GM21737 (cell line): Measurements from ENCODE around the gene HOXD13.
A peak's percentile ranks its signal among the peaks of the same experiment; 100 is the strongest.

ENCODE experiments used
- ATAC-seq: cut with Tn5 transposase; IDR thresholded peaks from one replicate; pipeline ENCODE4 v1.9.1; 2021; ENCODE audit warnings: mild to moderate bottlenecking, moderate library complexity; ENCODE audit not compliant: unreplicated experiment

HOXD13 gene

DNA sequence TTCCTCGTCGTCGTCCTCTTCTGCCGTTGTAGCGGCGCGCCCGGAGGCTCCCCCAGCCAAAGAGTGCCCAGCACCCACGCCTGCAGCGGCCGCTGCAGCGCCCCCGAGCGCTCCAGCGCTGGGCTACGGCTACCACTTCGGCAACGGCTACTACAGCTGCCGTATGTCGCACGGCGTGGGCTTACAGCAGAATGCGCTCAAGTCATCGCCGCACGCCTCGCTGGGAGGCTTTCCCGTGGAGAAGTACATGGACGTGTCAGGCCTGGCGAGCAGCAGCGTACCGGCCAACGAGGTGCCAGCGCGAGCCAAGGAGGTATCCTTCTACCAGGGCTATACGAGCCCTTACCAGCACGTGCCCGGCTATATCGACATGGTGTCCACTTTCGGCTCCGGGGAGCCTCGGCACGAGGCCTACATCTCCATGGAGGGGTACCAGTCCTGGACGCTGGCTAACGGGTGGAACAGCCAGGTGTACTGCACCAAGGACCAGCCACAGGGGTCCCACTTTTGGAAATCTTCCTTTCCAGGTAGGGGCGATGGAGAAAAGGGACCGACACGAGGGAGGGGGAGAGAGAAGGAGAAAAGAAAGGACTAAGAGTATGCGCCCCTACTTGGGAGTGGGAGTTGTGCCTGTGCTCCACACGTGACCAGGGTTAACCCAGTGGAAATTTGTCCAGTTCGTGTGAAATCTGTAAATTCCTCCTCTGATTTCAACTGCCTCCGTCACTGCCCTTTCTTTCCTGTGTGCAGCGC is 800 bp downstream of the HOXD13 start:
- ATAC-seq: no peak

DNA sequence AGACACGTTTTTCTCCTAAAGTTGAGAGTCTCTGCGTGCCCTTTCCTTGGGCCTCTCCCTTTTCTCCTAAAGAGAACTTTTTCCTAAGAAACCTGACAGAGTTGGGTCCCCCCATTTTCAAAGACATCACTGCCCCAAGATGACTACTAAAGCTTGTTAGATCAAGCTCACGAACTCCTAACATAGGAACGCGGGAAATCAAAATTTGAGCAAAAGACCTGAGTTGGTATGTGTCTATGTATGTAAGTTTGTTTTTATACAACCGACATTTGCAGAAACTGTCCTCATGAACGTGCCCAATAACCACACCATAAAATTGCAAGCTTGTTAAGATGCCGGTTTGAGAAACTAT is 1.4 kb downstream of the HOXD13 start:
- ATAC-seq: no peak

DNA sequence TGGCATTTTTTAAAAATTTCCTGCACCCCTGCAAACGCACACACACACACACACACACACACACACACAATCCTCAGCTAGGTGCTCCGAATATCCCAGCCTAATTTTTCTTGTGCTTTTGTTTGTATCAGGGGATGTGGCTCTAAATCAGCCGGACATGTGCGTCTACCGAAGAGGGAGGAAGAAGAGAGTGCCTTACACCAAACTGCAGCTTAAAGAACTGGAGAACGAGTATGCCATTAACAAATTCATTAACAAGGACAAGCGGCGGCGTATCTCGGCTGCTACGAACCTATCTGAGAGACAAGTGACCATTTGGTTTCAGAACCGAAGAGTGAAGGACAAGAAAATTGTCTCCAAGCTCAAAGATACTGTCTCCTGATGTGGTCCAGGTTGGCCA is 1.8 kb downstream of the HOXD13 start:
- ATAC-seq: no peak

DNA sequence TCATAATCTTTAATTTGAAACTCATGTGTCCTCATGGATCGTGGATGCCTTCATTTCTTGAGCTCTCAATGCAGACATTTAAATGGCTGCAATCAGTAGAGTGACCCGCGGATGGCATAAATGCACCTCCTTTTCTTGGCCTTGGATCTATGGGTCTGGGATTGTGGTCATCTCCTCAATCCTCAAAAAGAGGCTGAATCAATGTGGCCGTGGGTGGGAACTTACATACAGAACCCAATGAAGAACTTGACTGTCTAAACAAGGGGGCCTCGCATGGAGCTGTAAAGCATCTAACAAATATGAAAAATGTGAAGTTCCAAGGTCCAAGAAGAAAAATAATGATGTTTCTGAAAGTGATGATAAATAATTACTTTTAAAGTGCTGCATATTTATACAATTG is 2.9 kb downstream of the HOXD13 start:
- no peak for ATAC-seq

DNA sequence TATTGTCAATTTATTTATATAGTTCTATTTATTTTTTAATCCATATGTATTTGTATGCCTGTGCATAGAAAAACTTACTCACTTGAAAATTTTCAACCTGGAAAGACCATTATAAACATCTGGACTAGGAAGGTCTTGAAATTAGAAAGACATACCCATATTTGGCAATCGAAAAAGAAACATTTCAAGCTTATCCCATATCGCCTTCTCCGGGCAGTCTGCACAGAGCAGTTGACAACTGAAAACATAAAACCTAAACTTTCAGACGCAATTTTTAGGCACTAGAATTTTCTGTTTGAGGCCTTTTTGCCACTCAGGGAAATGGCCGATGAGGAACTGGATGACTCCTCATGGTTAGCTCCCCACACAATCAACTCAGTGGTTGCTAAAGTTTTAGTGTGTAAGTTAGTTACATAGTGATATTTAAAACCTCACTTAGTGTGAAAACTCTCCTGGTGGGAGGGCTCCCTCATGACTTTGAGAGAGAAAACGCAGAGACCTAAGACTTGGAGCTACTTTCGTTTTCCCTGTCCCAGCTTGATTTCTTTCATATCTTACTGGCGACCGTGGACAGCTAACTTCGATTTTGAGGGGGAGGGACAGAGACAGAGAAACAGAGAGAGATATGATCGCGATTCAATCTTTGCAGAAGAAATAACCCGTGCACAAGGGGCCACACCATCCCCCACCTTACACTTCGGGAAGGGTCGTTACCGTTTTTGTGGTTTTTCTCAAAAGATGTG is 3.9 kb downstream of the HOXD13 start:
- no peak for ATAC-seq

DNA sequence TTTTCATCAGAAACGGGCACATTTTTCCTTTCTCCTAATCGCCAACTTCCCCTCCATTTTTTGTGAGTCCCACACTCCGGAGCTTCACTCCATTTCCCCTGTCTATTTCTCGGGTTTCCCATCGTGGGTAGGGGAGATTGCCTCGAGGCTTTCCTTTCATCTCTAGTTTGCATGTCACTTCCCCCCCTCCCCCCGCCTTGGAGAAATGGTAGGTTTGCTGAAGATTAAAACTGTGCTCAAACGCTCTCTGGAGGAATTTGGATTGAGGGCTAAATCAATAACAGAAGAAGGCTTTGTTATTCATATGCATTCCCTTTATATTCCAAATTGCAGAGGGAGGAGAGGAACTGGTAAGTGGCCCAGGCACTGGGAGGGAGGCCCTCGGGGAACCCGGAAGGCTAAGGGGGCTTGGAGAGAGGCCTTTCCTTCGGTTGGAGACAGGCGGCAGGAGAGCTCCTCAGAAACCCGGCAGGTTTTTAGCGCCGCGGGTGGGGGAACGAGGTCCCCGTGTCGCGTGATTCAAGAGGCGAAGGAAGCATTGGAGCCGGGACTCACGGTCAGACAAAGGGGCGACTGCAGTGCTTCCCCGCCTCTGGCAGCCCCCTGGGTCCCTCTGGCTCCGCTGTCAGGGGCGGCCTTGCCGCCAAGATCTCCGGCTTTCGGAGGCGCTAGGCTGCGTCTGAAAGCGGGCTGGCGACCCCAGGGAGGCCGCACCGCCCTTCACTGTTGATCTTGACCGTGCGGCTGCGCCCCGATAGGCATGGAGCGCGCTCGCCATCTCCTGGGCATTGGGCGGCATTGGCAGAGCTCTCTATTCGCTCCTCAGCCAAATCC is 4.7 kb downstream of the HOXD13 start:
- ATAC-seq: peak; percentile 60

DNA sequence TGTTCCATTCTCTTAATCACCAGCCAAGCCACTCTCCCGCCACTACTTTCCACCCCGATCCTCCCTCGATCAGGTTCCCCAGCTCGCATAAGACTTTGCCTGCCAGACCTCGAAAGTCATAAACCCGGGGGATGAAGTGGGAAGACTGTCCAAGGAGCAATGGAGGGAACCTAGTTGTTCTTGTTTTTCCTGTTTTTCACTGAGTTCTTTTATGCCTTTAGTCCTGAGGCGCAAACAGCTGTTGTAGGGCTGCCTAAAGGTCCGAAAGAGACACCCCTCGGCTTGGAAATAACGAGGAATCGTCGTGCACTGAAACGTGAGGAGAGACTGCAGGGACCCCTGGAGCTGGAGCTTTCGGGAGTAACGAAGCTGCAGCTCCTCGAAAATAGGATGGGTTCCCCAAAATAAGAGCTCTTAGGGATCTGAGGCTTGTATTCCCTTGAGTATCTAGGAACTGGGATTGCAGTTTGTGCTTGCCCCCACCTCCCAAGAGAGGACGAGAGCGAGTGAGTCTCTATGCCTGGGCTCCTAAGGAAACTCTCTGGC is 5.4 kb downstream of the HOXD13 start:
- no peak for ATAC-seq

DNA sequence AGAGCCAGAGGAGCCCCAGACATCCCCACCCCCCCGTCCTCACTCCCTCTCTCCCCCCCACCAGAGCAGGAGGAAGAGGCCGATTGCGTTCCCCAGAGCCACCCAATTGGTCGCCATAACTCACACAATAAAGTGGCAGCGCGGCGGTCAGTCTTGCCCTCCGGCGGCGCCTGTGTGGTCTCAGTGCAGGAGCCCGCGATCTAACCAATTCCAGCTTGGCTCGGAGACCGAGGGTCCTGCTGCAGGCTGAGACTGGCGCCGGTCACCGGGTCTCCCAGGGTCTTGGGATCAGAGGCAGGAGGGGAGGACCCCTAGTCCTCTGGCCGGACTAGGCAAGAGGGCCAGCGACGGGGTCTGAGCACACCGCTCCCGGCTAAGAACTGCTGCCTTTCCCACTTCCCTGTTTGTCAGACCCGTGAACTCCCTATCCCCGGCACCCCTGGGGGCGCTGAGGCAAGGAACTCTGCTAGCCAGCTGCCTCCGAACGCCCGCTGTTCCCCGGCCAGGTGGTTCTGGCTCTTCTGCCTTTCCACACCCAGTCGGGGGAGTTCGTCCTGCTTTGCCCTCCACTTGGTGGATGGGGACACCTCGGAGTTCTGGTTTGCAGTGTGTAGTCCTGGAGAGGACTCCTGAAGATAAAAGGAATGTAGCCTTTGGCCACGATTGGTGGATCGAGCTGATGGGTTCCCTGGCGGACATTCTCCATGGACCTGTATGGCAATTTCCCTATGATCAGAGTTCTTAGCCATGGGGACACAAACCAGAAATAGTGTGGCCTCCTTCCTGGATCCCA is 6.0 kb downstream of the HOXD13 start:
- no peak for ATAC-seq

DNA sequence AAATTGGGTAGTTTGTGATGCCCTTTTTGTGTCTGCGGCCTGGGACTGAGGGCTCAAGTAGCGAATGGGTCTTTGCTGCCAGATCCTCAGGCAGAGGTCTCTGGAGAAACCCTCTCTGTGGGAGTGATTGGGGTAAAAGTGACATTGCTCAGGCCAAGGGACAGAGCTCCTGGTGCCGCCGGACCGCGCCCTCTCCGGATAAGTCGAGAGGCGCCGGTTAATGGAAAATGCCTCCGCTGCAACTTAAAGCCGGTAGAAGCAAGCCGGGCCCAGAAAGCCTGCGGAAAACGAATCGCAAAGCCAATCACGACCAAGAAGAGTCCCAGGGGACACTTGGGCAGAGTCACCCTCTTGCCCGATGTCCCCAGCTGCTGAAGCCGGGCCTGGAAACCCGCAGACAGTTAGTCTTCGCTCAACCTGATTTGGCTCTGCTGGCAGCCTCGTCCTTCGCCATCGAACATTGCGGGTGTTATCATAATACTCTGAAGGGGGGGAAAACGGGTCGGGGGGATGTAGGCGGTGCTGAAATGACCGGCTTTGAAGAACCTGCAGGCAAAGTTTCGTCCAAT is 6.7 kb downstream of the HOXD13 start:
- ATAC-seq: no peak

DNA sequence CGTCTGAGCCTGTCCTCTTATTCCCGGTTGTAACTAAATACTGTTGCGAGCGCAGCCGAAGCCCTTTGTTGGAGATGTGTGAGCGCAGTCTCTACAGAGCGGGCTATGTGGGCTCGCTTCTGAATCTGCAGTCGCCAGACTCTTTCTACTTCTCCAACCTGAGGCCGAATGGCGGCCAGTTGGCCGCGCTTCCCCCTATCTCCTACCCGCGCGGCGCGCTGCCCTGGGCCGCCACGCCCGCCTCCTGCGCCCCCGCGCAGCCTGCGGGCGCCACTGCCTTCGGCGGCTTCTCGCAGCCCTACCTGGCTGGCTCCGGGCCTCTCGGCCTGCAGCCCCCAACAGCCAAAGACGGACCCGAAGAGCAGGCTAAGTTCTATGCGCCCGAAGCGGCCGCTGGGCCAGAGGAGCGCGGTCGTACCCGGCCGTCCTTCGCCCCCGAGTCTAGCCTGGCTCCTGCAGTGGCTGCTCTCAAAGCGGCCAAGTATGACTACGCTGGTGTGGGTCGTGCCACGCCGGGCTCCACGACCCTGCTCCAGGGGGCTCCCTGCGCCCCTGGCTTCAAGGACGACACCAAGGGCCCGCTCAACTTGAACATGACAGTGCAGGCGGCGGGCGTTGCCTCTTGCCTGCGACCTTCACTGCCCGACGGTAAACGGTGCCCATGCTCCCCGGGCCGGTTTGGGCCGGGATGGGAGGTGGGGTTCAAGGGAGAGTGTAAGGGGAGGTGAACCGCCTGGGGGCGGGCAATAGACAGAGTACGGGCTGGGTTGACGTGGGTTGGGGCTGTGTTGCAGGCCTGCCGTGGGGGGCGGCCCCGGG is 7.4 kb downstream of the HOXD13 start, which contains the start of gene HOXD12:
Gene HOXD12 (plus strand): TSS at position 68 of the 819 bp plus-strand sequence. CDS start 7 bp downstream, at position 75.
- ATAC-seq: no peak

DNA sequence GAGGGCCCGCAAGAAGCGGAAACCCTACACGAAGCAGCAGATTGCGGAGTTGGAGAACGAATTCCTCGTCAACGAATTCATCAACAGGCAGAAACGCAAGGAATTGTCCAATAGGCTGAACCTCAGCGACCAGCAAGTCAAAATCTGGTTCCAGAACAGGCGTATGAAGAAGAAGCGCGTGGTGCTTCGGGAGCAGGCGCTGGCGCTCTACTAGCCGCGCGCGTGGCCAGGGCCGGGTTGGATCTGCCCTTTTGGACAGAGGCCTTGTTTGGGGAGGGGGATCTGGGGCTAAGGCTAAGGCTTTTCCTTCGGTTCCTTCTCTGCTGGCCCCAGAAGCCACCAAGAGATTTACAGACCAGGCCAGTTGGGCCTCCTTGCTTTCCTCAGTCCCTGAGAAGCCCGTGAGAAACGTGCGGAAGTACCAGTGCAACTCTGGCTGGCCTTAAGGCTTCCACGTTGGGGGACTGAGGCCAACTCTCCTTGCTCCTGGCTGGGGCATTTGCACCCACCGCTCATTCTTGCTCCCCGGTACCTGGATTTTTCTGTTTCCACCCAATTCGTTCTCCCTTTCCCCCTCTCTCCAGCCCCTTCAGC is 8.1 kb downstream of the HOXD13 start:
- no peak for ATAC-seq

DNA sequence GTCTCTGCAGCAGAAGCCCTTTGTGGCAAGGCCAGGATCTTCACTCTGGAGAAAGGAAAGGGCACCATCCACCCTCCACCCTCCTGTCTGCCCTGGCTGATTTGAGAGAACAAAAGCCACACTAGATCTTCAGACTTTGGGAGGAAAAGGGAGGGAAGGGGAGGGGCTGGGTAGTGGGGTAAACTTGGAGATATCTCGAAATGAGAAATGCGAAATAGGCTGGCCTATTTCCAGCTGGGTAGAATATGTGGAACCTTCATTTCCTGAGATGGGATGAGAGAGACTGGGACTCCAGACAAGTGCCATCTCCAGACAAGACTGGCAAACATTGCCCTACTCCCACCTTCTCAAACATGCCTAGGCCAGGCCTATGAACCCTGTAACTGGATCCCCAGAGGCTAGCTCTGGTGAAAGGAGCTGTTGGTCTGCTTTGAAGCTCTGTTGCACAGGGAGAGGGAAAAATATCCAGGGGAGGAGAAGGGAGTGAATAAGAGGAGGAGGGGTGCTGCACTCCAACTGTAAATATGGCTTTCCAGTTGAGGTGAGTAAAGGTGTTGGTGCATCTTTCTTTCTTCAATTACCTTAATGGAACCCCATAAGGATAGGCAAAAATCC is 8.8 kb downstream of the HOXD13 start:
- no peak for ATAC-seq

DNA sequence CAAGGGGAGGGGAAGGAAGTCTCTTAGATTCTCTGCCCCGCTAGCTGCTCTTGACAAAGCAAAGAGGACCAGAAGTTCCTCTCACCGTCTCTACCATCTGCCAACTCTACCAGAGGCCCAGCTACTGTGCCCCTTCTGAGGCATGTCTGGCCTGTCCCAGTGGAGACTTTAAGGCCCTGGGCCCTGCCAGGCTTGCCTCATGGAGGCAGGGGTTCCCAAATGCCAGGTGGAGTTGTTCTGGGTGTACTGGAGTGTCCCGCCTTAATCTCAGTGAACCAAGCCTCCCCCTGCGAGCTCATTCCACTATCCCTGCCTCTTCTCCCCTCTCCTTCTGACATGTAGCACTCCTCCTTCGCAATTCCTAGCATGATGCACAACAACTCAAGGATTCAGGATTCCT is 9.3 kb downstream of the HOXD13 start:
- ATAC-seq: no peak

DNA sequence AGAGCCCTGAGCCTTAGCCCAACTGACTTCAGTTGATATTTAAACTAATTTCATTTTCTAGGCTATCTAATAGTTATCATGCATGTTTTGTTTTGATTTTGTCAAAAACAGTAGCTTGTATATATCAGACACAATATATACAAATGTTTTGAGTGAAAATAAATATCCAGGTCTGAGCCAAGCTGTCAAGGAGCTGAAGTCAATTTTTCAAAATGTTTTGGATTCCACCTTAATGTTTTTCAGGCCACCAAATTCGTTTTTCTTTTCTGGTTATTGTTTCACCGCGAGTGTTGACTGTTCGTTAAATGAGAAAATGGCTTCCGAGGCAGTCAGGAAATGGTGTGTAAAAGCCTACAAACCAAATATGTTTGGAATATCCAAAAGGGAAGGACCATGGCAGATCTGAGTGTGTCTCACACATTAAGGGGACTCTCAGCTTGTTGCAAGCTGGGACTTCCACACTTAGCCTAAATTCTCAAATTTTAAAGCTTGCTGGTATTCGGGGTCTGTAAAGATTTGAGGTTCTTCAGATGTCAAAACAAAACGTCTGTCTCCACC is 9.9 kb downstream of the HOXD13 start:
- no peak for ATAC-seq

DNA sequence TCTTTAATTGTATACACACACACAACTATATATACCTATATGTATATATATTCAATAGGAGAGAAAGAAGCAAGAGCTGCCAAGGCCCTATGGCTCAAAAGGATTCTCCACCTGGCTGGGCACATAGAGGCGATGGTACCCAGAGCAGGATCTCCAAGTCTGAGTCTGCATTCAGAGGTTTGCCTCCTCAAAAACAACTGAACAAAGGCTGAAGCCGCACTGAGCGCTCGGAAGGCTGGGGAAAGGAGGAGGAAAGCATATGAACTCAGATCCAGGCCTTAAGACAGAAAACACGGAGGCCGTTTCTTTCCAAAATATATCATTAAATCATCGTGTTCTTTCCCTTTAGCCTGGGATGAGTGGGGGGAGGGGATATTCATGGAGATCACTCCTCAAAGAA is 10.7 kb downstream of the HOXD13 start:
- ATAC-seq: no peak

DNA sequence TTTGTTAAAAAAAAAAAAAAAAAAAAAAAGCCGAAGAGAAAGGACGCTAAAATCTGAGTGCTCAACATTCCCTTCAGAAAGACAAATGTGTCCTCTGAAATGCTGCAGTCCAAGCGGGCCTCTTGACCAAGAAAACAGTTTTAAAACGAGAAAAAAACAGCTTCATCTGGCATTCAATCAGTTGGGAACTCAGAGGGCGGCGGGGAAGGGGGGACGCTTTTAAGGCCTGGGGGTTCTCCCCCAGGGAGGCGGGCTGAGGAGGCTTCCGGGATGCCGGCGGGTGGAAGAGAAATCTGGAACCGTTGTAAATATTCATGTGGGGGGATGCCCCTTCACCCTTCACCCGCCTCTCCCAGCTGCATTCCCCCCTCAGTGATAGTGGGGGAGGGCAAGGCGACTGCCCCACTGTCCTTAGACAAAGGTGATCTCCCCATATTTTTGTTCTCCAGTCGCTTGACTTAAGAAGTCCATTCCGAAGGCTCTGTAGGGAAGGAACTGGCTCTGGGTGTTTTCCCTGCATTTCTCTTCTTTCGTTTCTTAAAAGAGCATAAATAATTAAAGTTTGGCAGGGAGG is 11.3 kb downstream of the HOXD13 start:
- ATAC-seq: no peak

DNA sequence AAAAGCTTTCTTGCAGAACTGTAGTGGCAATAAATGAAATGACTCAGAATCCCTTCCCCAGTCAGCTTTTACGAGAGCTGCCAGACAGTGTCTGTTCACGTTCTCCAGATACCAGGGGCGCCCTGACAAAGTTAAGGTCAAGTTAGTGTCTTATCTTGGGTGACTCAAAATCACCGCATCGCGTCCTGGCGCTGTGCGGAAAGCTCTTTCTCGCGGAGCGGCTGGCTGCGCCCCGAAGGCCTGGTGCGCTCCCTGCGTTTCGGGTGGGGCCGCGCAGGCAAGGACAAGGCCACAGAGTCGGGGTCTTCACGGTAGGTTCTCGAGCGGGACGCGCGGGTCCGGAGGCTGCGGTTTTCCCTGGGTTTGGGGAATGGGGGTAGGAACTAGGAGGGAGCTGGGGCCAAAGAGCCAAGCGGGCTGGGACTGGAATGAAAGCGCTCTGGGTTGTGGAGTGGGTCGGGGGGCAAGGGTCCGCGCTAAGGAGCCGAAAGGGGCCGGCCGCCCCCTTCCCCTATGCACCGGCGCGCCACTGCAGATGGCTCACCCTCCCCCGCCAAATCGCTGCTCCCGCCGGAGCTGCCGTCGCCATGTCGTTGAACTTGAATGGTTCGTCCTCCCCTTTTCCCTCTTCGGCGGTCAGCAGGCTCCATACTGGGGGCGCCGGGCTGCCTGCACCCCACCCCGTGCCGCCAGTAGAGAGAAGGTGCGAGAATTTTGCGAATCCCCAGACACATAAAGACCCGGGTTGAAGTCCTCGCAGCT is 12.0 kb downstream of the HOXD13 start:
- no peak for ATAC-seq
